MM.1S (cell line): ENCODE results near the gene TMPRSS15.
A peak's percentile ranks its signal among the peaks of the same experiment; 100 is the strongest.

Source experiments
- DNase-seq: peaks from one replicate; pipeline ENCODE4 v3.0.0-alpha.2; 2015
- H2AFZ ChIP-seq: fragments of 300-600 bp; sonication (generic); 2 replicates; pipeline ENCODE4 v1.6.0; 2016; ENCODE audit warnings: antibody characterized with exemption, low read length
- H3F3A ChIP-seq: fragments of 300-600 bp; sonication (generic); 2 replicates; pipeline ENCODE4 v1.6.1; 2016; ENCODE audit warnings: mild to moderate bottlenecking, antibody characterized with exemption, low read length, moderate library complexity, mixed read lengths; ENCODE audit not compliant: insufficient read depth
- H3K27ac ChIP-seq: fragments of 300-600 bp; sonication (generic); 2 replicates; pipeline ENCODE4 v1.5.1; 2016; ENCODE audit warnings: mild to moderate bottlenecking, low read length
- H3K27me3 ChIP-seq: fragments of 300-600 bp; sonication (generic); replicated peaks from 2 replicates; pipeline ENCODE4 v1.6.0; 2016; ENCODE audit warnings: low read length; ENCODE audit not compliant: insufficient read depth
- H3K36me3 ChIP-seq: fragments of 300-600 bp; sonication (generic); replicated peaks from 2 replicates; pipeline ENCODE4 v1.6.1; 2016; ENCODE audit warnings: mild to moderate bottlenecking, low read length, mixed read lengths; ENCODE audit not compliant: insufficient read depth
- H3K4me1 ChIP-seq: fragments of 300-600 bp; sonication (generic); 2 replicates; pipeline ENCODE4 v1.6.1; 2016; ENCODE audit warnings: low read length, mixed read lengths
- H3K4me2 ChIP-seq: fragments of 300-600 bp; sonication (generic); 2 replicates; pipeline ENCODE4 v1.6.0; 2016; ENCODE audit warnings: low read depth, low read length
- H3K4me3 ChIP-seq: fragments of 300-600 bp; sonication (generic); 2 replicates; pipeline ENCODE4 v1.5.1; 2016; ENCODE audit warnings: low read length, mixed read lengths
- H3K79me2 ChIP-seq: fragments of 300-600 bp; sonication (generic); 2 replicates; pipeline ENCODE4 v1.6.1; 2016; ENCODE audit warnings: mixed run types, low read length, mixed read lengths
- H3K9ac ChIP-seq: fragments of 300-600 bp; sonication (generic); 2 replicates; pipeline ENCODE4 v1.6.1; 2016; ENCODE audit warnings: low read length, mixed read lengths
- H3K9me2 ChIP-seq: fragments of 300-600 bp; sonication (generic); replicated peaks from 2 replicates; pipeline ENCODE4 v1.6.1; 2016; ENCODE audit warnings: mild to moderate bottlenecking, low read length, mixed read lengths; ENCODE audit not compliant: insufficient read depth
- H3K9me3 ChIP-seq: fragments of 300-600 bp; sonication (generic); replicated peaks from 2 replicates; pipeline ENCODE4 v1.6.1; 2016; ENCODE audit warnings: mild to moderate bottlenecking, low read length, mixed read lengths; ENCODE audit not compliant: insufficient read depth
- H4K20me1 ChIP-seq: fragments of 300-600 bp; sonication (generic); 2 replicates; pipeline ENCODE4 v1.6.1; 2016; ENCODE audit warnings: mild to moderate bottlenecking, low read length, moderate library complexity, mixed read lengths; ENCODE audit not compliant: insufficient read depth
- EZH2 ChIP-seq: fragments of 300-600 bp; sonication (generic); optimal IDR thresholded peaks from 2 replicates; pipeline ENCODE3; 2017; ENCODE audit warnings: low read depth, mild to moderate bottlenecking, antibody characterized with exemption, low read length, mixed read lengths
- EZH2phosphoT487 ChIP-seq: fragments of 300-600 bp; sonication (generic); IDR thresholded peaks from 2 replicates; pipeline ENCODE4 v1.6.1; 2018; ENCODE audit warnings: antibody characterized with exemption, low read length
- TF ChIP-seq, protein P1 (sequence below): fragments of 300-600 bp; sonication (generic); IDR thresholded peaks from 2 replicates; pipeline ENCODE4 v1.5.1; 2016; ENCODE audit warnings: antibody characterized with exemption, low read length, mixed read lengths

The TMPRSS15 gene

DNA sequence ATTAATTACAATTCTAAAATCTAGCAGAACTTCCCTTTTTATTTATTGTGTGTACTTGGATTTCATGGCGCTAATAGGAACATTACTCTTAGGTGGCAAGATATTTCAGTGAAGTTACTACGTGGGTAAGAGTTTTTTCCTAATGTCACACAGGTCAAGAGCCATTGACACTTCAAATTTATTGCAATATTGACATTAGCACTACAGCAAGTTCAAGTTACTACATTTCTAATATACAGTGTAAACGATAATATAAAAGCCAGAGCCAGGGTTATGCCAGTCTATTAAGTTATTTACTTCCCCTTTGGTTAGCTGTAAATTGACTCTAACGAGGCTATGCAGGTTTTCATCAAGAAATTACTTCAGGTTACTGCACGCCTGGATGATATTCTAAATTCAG is 129.2 kb downstream of the TMPRSS15 start:
- H3K9ac ChIP-seq = peak overlapping the region; percentile 84
- H3K9me3 ChIP-seq = no peaks in the 10 kb centered on the region
- H3K9me2 ChIP-seq = no peaks in the 10 kb centered on the region
- H3K4me1 ChIP-seq = peaks cover 21% of the 10 kb centered on the region
- DNase-seq = peak; percentile 18
- H4K20me1 ChIP-seq = no peaks in the 10 kb centered on the region
- peak overlapping the region; percentile 36 for H2AFZ ChIP-seq
- no peaks in the 10 kb centered on the region for H3K36me3 ChIP-seq
- peaks cover 12% of the 10 kb centered on the region for H3K79me2 ChIP-seq
- no peaks in the 10 kb centered on the region for H3K27me3 ChIP-seq
- peak overlapping the region; percentile 85 for H3K4me2 ChIP-seq
- TF ChIP-seq EZH2 (no peak), EZH2phosphoT487 (no peak)
- TF ChIP-seq, protein P1, sequence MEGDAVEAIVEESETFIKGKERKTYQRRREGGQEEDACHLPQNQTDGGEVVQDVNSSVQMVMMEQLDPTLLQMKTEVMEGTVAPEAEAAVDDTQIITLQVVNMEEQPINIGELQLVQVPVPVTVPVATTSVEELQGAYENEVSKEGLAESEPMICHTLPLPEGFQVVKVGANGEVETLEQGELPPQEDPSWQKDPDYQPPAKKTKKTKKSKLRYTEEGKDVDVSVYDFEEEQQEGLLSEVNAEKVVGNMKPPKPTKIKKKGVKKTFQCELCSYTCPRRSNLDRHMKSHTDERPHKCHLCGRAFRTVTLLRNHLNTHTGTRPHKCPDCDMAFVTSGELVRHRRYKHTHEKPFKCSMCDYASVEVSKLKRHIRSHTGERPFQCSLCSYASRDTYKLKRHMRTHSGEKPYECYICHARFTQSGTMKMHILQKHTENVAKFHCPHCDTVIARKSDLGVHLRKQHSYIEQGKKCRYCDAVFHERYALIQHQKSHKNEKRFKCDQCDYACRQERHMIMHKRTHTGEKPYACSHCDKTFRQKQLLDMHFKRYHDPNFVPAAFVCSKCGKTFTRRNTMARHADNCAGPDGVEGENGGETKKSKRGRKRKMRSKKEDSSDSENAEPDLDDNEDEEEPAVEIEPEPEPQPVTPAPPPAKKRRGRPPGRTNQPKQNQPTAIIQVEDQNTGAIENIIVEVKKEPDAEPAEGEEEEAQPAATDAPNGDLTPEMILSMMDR = no peak
- H3F3A ChIP-seq = peaks cover 32% of the 10 kb centered on the region
- H3K27ac ChIP-seq = peak overlapping the region; percentile 97
- peak overlapping the region; percentile 64 for H3K4me3 ChIP-seq

DNA sequence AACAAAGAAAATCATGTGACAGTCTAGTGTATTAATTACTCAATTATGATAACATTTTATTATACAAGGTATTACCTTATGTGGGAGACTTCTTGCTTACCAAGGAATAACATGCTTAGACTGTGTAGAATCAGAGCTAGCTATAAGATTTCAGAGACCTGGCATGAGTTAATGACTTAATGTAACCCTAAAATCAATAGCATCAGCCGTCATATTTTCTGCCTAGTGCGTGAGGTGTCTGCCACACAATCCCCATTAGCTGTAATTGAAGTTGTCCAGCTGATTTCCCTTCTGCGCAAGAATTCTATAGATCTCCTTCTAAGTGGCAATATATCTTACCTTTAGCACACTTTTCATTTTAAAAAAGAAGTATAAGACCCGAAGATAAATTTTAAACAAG is 130.2 kb downstream of the TMPRSS15 start:
- H3K9me2 ChIP-seq = no peaks in the 10 kb centered on the region
- H2AFZ ChIP-seq = no peak overlapping the region
- H3K27ac ChIP-seq = peak overlapping the region; percentile 97; the same call in 1 of the 2 replicates
- H3K27me3 ChIP-seq = no peaks in the 10 kb centered on the region
- DNase-seq = no peak
- no peak overlapping the region for H3K9ac ChIP-seq
- TF ChIP-seq EZH2 = no peak
- no peak for TF ChIP-seq EZH2phosphoT487
- TF ChIP-seq, protein P1 = no peak
- peaks cover 32% of the 10 kb centered on the region for H3F3A ChIP-seq
- H3K36me3 ChIP-seq = no peaks in the 10 kb centered on the region
- peak overlapping the region; percentile 64; the same call in 1 of the 2 replicates for H3K4me3 ChIP-seq
- H3K79me2 ChIP-seq = peaks cover 12% of the 10 kb centered on the region
- H3K4me2 ChIP-seq = peak overlapping the region; percentile 85
- peaks cover 21% of the 10 kb centered on the region for H3K4me1 ChIP-seq
- H4K20me1 ChIP-seq = no peaks in the 10 kb centered on the region
- H3K9me3 ChIP-seq = no peaks in the 10 kb centered on the region

DNA sequence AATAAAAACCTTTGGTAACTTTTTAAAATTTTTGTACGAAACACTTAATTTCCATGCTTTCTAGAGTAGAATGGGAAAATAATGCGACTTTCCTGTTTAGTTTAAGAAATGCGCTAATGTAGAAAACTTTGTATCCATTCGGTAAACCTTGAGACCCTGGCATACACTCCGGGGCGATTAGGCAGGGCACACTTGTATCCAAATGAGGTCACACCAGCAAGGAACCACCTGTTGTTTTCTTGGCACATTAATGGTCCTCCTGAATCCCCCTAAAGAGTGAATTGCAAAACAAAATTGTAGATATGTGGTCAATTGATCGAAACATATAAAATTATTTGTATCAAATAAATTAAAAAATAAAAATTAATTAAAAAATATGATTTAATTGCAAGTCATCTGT is 133.7 kb downstream of the TMPRSS15 start:
- peaks cover 15% of the 10 kb centered on the region for H3F3A ChIP-seq
- peaks cover 10% of the 10 kb centered on the region for H3K4me1 ChIP-seq
- H3K36me3 ChIP-seq = no peaks in the 10 kb centered on the region
- no peak overlapping the region for H3K4me2 ChIP-seq
- H3K4me3 ChIP-seq = no peak overlapping the region
- no peak overlapping the region for H2AFZ ChIP-seq
- no peaks in the 10 kb centered on the region for H3K9me2 ChIP-seq
- H3K27me3 ChIP-seq = no peaks in the 10 kb centered on the region
- H3K9me3 ChIP-seq = no peaks in the 10 kb centered on the region
- H4K20me1 ChIP-seq = no peaks in the 10 kb centered on the region
- no peak overlapping the region for H3K27ac ChIP-seq
- no peak for TF ChIP-seq EZH2phosphoT487
- TF ChIP-seq EZH2 = no peak
- TF ChIP-seq, protein P1 = no peak
- H3K9ac ChIP-seq = no peak overlapping the region
- peaks cover 12% of the 10 kb centered on the region for H3K79me2 ChIP-seq
- no peak for DNase-seq
